Measurements from ENCODE around the gene SPRY2. TPM values are rescaled to one million over a fixed set of nuclear protein-coding genes. Genes with fewer than 3 reads are reported as not detected.

SPRY2 gene
- total and polyA plus RNA-seq, 2 donors from 2014 or later: 10.6 to 26.2 TPM

GRCh38 chr13:80312967-80313366 is 28.0 kb downstream of the SPRY2 start:
- FAIRE-seq: no peak
- intact Hi-C loops (cut with DNase I): no loop called here

DNA sequence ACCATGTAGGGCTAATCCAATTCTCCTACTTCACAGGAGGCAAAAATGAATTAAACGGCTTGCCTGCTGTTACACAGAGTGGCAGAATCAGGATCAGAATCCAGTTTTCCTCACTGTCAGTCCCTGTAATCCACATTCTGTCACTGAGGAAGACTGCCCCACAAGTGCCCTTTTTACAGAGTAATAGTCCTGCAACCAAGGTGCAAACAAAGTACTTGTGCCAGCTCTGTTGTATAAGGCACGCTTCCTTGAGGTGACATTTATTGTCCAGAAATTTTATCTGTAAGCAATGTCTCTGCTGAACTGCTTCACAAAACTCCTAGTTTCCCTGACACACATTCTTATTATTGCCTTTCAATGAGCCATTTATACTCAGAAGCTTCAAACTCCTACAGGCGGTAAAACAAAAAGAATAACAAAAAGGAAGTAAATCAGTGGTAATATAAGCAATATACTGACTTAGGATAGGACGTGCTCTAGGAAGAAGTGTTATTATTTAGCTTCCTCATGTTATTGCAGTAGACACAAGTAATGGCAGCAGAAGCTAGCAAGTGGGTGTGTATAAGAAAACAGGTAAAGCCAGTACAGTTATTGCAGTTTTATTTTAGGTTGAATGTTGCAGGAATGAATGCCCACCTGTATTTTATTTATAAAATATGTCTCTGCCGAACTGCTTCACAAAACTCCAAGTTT is 28.8 kb downstream of the SPRY2 start:
- no peaks in the 10 kb centered on the region for H3K9me3 ChIP-seq (ENCODE audit: control insufficient read depth in 2 of 3, insufficient read depth in 1 of 3, low read length in 3 of 3)
- intact Hi-C loops (cut with DNase I): no loop called here
- no peaks in the 10 kb centered on the region for H3K4me1 ChIP-seq (ENCODE audit: control insufficient read depth in 2 of 3, insufficient read depth in 2 of 3, low read depth in 1 of 3, low read length in 3 of 3)
- no peaks in the 10 kb centered on the region for H3K36me3 ChIP-seq (ENCODE audit: control insufficient read depth in 2 of 3, insufficient read depth in 3 of 3, low read length in 3 of 3)
- H3K9ac ChIP-seq (ENCODE audit: low read length in 3 of 3): no peak overlapping the region
- H3K27ac ChIP-seq (ENCODE audit: low read depth in 2 of 2, low read length in 2 of 2): no peak overlapping the region
- no peaks in the 10 kb centered on the region for H3K27me3 ChIP-seq (ENCODE audit: control insufficient read depth, insufficient read depth, low read length)
- DNase-seq: no peak
- no peak for TF ChIP-seq CTCF (IDR thresholded peaks at IDR 0.05; ENCODE audit: borderline replicate concordance, extremely low read depth, insufficient read depth)
- no peak overlapping the region for H3K4me3 ChIP-seq (ENCODE audit: low read length in 3 of 3)
- no peak for FAIRE-seq

More at GRCh38 chr13:80312967-80313366, 28.0 kb downstream of the SPRY2 start:
- H3K27ac ChIP-seq (ENCODE audit: low read depth in 2 of 2, low read length in 2 of 2): no peak overlapping the region
- TF ChIP-seq CTCF (IDR thresholded peaks at IDR 0.05; ENCODE audit: borderline replicate concordance, extremely low read depth, insufficient read depth): no peak
- no peaks in the 10 kb centered on the region for H3K9me3 ChIP-seq (ENCODE audit: control insufficient read depth in 2 of 3, insufficient read depth in 1 of 3, low read length in 3 of 3)
- DNase-seq: no peak
- no peak overlapping the region for H3K4me3 ChIP-seq (ENCODE audit: low read length in 3 of 3)
- H3K27me3 ChIP-seq (ENCODE audit: control insufficient read depth, insufficient read depth, low read length): no peaks in the 10 kb centered on the region
- no peak overlapping the region for H3K9ac ChIP-seq (ENCODE audit: low read length in 3 of 3)
- no peaks in the 10 kb centered on the region for H3K4me1 ChIP-seq (ENCODE audit: control insufficient read depth in 2 of 3, insufficient read depth in 2 of 3, low read depth in 1 of 3, low read length in 3 of 3)
- no peaks in the 10 kb centered on the region for H3K36me3 ChIP-seq (ENCODE audit: control insufficient read depth in 2 of 3, insufficient read depth in 3 of 3, low read length in 3 of 3)

DNA sequence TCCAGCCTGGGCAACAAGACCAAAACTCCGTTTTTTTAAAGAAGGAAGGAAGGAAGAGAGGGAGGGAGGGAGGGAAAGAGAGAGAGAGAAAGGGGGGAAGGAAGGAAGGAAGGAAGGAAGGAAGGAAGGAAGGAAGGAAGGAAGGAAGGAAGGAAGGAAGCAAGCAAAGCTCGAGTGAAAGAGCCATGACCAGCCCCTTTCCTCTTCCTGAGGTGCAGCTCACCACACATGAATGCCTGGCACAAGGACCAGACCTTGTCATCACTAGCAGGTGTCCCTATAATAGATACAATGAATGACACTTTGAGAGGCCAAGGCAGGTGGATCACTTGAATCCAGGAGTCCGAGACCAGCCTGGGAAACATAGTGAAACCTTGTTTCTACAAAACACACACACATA is 31.0 kb downstream of the SPRY2 start:
- no peaks in the 10 kb centered on the region for H3K9me3 ChIP-seq (ENCODE audit: control insufficient read depth in 2 of 3, insufficient read depth in 1 of 3, low read length in 3 of 3)
- H3K9ac ChIP-seq (ENCODE audit: low read length in 3 of 3): no peak overlapping the region
- no peaks in the 10 kb centered on the region for H3K4me1 ChIP-seq (ENCODE audit: control insufficient read depth in 2 of 3, insufficient read depth in 2 of 3, low read depth in 1 of 3, low read length in 3 of 3)
- DNase-seq (no peak), FAIRE-seq (no peak)
- H3K27me3 ChIP-seq (ENCODE audit: control insufficient read depth, insufficient read depth, low read length): no peaks in the 10 kb centered on the region
- H3K27ac ChIP-seq (ENCODE audit: low read depth in 2 of 2, low read length in 2 of 2): no peak overlapping the region
- no peak overlapping the region for H3K4me3 ChIP-seq (ENCODE audit: low read length in 3 of 3)
- intact Hi-C loops (cut with DNase I): no loop called here
- no peaks in the 10 kb centered on the region for H3K36me3 ChIP-seq (ENCODE audit: control insufficient read depth in 2 of 3, insufficient read depth in 3 of 3, low read length in 3 of 3)
- TF ChIP-seq CTCF (IDR thresholded peaks at IDR 0.05; ENCODE audit: borderline replicate concordance, extremely low read depth, insufficient read depth): no peak

All from kidney (tissue), 14 donors.